Measurements from ENCODE around the gene CLIP3.

DNA sequence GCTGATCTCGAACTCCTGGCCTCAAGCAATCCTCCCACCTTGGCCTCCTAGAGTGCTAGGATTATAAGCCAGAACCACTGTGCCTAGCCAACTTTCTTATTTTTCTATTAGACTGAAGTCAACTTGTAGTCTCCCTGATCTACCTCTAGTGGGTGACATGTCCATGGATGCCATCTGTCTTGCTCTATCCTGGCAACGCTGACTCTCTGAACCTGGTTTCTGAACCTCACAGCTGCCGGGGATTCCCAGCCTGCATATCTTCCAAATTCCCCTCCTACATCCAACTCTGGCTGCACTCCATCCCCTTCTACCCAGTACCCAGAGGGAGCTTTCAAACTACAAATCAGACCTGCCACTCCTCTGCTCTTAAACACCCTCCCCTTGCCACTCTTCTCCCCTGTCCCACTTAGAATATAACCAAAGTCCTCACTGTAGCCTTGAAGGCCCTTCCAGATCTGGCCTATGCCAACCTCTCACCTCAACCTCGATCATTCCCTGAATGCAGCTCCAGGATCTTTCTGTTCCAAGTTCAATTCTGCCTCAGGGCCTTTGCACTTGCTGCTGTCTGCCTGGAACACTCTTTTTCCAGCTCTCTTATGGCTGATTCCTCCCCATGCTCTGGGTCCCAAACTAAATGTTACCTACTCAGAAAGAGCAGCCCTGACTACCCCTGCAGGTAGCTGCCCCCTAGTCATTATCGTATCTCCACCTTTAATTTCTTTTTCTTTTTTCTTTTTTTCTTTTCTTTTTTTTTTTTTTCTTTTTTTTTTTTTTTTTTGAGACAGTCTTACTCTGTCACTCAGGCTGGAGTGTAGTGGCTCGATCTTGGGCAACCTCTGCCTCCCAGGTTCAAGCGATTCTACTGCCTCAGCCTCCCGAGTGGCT, 2.2 kb downstream of the CLIP3 start:
- TF ChIP-seq, protein P1, sequence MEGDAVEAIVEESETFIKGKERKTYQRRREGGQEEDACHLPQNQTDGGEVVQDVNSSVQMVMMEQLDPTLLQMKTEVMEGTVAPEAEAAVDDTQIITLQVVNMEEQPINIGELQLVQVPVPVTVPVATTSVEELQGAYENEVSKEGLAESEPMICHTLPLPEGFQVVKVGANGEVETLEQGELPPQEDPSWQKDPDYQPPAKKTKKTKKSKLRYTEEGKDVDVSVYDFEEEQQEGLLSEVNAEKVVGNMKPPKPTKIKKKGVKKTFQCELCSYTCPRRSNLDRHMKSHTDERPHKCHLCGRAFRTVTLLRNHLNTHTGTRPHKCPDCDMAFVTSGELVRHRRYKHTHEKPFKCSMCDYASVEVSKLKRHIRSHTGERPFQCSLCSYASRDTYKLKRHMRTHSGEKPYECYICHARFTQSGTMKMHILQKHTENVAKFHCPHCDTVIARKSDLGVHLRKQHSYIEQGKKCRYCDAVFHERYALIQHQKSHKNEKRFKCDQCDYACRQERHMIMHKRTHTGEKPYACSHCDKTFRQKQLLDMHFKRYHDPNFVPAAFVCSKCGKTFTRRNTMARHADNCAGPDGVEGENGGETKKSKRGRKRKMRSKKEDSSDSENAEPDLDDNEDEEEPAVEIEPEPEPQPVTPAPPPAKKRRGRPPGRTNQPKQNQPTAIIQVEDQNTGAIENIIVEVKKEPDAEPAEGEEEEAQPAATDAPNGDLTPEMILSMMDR (IDR thresholded peaks at IDR 0.05; ENCODE audit: insufficient read depth, low read length): no peak
- no peak for TF ChIP-seq POLR2AphosphoS5 (IDR thresholded peaks at IDR 0.05; ENCODE audit: low read depth)
- TF ChIP-seq, protein P2, sequence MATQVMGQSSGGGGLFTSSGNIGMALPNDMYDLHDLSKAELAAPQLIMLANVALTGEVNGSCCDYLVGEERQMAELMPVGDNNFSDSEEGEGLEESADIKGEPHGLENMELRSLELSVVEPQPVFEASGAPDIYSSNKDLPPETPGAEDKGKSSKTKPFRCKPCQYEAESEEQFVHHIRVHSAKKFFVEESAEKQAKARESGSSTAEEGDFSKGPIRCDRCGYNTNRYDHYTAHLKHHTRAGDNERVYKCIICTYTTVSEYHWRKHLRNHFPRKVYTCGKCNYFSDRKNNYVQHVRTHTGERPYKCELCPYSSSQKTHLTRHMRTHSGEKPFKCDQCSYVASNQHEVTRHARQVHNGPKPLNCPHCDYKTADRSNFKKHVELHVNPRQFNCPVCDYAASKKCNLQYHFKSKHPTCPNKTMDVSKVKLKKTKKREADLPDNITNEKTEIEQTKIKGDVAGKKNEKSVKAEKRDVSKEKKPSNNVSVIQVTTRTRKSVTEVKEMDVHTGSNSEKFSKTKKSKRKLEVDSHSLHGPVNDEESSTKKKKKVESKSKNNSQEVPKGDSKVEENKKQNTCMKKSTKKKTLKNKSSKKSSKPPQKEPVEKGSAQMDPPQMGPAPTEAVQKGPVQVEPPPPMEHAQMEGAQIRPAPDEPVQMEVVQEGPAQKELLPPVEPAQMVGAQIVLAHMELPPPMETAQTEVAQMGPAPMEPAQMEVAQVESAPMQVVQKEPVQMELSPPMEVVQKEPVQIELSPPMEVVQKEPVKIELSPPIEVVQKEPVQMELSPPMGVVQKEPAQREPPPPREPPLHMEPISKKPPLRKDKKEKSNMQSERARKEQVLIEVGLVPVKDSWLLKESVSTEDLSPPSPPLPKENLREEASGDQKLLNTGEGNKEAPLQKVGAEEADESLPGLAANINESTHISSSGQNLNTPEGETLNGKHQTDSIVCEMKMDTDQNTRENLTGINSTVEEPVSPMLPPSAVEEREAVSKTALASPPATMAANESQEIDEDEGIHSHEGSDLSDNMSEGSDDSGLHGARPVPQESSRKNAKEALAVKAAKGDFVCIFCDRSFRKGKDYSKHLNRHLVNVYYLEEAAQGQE (IDR thresholded peaks at IDR 0.05; ENCODE audit: insufficient replicate concordance, low read depth): no peak
